ENCODE results near the gene GNAO1.

GRCh38 chr16:56351481-56351880 lies 160.2 kb downstream of the GNAO1 start:
- TF ChIP-seq CTCF (IDR thresholded peaks at IDR 0.05) (no peak), POLR2A (IDR thresholded peaks at IDR 0.05) (no peak), EP300 (IDR thresholded peaks at IDR 0.05) (no peak)
